HEK293T (cell line): ENCODE measurements around the gene RBM42.

Experiments used
- CTCF ChIA-PET: fragments of 350-600 bp; formaldehyde crosslinking; extraction: SDS; loops from one replicate; lab custom pipeline; 2021; ENCODE audit warnings: antibody characterized with exemption, inconsistent platforms; lab: Yijun Ruan, JAX
- POLR2A ChIA-PET: fragments of 350-600 bp; formaldehyde crosslinking; extraction: SDS; loops from one replicate; lab custom pipeline; 2020; ENCODE audit warnings: antibody characterized with exemption, inconsistent platforms; lab: Yijun Ruan, JAX
- DNase-seq: peaks from one replicate; pipeline ENCODE4 v3.0.0; 2012; ENCODE audit warnings: mixed read lengths; ENCODE audit errors: extremely low spot score
- ARNT ChIP-seq: fragments of 450-650 bp; IDR thresholded peaks from 2 replicates; pipeline ENCODE4 v1.6.1; 2017; ENCODE audit warnings: mild to moderate bottlenecking
- BHLHE40 ChIP-seq: fragments of 450-650 bp; IDR thresholded peaks from 2 replicates; pipeline ENCODE4 v1.6.1; 2016; ENCODE audit warnings: mild to moderate bottlenecking, moderate library complexity, borderline replicate concordance
- CTBP1 ChIP-seq: fragments of 450-650 bp; IDR thresholded peaks from 2 replicates; pipeline ENCODE4 v1.6.1; 2016; ENCODE audit warnings: borderline replicate concordance
- ELF4 ChIP-seq: fragments of 450-650 bp; IDR thresholded peaks from 2 replicates; pipeline ENCODE4 v1.6.1; 2017; ENCODE audit warnings: antibody characterized with exemption
- FOXA1 ChIP-seq: fragments of 450-650 bp; IDR thresholded peaks from 2 replicates; pipeline ENCODE4 v1.6.1; 2016; ENCODE audit warnings: mild to moderate bottlenecking
- FOXK2 ChIP-seq: fragments of 450-650 bp; IDR thresholded peaks from 2 replicates; pipeline ENCODE4 v1.6.1; 2016; ENCODE audit warnings: mild to moderate bottlenecking
- FOXM1 ChIP-seq: fragments of 450-650 bp; IDR thresholded peaks from 2 replicates; pipeline ENCODE4 v1.6.1; 2017; ENCODE audit warnings: mild to moderate bottlenecking, borderline replicate concordance
- HDGF ChIP-seq: fragments of 450-650 bp; IDR thresholded peaks from 2 replicates; pipeline ENCODE4 v1.6.1; 2017; ENCODE audit warnings: antibody characterized with exemption, borderline replicate concordance
- L3MBTL2 ChIP-seq: fragments of 450-650 bp; conservative IDR thresholded peaks from 2 replicates; pipeline ENCODE4 v1.6.1; 2016; ENCODE audit warnings: mild to moderate bottlenecking
- LEF1 ChIP-seq: fragments of 450-650 bp; IDR thresholded peaks from 2 replicates; pipeline ENCODE4 v1.6.1; 2017; ENCODE audit warnings: mild to moderate bottlenecking, borderline replicate concordance
- NFRKB ChIP-seq: fragments of 450-650 bp; IDR thresholded peaks from 2 replicates; pipeline ENCODE4 v1.6.1; 2016; ENCODE audit warnings: mild to moderate bottlenecking, moderate library complexity
- SP1 ChIP-seq: fragments of 450-650 bp; IDR thresholded peaks from 2 replicates; pipeline ENCODE4 v1.6.1; 2017
- SUZ12 ChIP-seq: fragments of 450-650 bp; IDR thresholded peaks from 2 replicates; pipeline ENCODE4 v1.6.1; 2016; ENCODE audit warnings: mild to moderate bottlenecking
- TARDBP ChIP-seq: fragments of 450-650 bp; IDR thresholded peaks from 2 replicates; pipeline ENCODE4 v1.6.1; 2016
- ZNF384 ChIP-seq: fragments of 450-650 bp; IDR thresholded peaks from 2 replicates; pipeline ENCODE4 v1.6.1; 2016
- TF ChIP-seq, protein P1 (sequence below): fragments of 450-650 bp; IDR thresholded peaks from 2 replicates; pipeline ENCODE4 v1.6.1; 2016

The RBM42 gene

DNA sequence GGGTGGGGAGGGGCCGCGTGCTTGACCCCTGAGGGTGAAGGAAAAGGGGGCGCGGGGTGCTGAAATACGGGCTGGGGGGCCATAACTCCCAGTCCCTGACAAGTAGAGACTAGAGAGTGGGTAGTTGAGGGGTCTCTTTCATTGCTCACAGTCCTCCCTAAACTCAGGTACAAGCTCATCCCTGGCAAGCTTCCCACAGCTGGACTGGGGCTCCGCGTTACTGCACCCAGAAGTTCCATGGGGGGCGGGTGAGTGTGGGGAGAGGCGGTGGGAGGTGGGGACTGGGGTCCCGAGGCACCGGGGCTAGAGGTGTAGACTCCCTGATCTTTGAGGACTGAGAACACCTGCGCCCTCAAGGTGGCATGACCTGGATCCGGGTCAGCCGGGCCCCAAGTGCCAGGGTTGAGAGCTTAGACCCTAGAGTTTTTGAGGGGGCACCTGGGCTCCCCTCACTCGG lies 14.0 kb downstream of the RBM42 start:
- ChIA-PET POLR2A (interaction anchor here (1.3 to 2.6 kb wide), 6 partner anchors 11 to 106 kb away, joined by 3 to 16 read pairs (median 6); partner anchors contain the start of genes HAUS5 and LIN37), CTCF (no interaction called here)
- DNase-seq, result no peak
- no peak for TF ChIP-seq SP1
- no peak for TF ChIP-seq HDGF
- TF ChIP-seq, protein P1, sequence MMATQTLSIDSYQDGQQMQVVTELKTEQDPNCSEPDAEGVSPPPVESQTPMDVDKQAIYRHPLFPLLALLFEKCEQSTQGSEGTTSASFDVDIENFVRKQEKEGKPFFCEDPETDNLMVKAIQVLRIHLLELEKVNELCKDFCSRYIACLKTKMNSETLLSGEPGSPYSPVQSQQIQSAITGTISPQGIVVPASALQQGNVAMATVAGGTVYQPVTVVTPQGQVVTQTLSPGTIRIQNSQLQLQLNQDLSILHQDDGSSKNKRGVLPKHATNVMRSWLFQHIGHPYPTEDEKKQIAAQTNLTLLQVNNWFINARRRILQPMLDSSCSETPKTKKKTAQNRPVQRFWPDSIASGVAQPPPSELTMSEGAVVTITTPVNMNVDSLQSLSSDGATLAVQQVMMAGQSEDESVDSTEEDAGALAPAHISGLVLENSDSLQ, result no peak
- no peak for TF ChIP-seq SUZ12
- TF ChIP-seq LEF1, result no peak
- TF ChIP-seq NFRKB, result no peak
- no peak for TF ChIP-seq TARDBP
- no peak for TF ChIP-seq FOXK2
- TF ChIP-seq CTBP1, result no peak
- no peak for TF ChIP-seq FOXA1
- no peak for TF ChIP-seq BHLHE40
- TF ChIP-seq ARNT, result no peak
- TF ChIP-seq ELF4, result no peak
- TF ChIP-seq ZNF384, result no peak
- TF ChIP-seq L3MBTL2, result no peak

DNA sequence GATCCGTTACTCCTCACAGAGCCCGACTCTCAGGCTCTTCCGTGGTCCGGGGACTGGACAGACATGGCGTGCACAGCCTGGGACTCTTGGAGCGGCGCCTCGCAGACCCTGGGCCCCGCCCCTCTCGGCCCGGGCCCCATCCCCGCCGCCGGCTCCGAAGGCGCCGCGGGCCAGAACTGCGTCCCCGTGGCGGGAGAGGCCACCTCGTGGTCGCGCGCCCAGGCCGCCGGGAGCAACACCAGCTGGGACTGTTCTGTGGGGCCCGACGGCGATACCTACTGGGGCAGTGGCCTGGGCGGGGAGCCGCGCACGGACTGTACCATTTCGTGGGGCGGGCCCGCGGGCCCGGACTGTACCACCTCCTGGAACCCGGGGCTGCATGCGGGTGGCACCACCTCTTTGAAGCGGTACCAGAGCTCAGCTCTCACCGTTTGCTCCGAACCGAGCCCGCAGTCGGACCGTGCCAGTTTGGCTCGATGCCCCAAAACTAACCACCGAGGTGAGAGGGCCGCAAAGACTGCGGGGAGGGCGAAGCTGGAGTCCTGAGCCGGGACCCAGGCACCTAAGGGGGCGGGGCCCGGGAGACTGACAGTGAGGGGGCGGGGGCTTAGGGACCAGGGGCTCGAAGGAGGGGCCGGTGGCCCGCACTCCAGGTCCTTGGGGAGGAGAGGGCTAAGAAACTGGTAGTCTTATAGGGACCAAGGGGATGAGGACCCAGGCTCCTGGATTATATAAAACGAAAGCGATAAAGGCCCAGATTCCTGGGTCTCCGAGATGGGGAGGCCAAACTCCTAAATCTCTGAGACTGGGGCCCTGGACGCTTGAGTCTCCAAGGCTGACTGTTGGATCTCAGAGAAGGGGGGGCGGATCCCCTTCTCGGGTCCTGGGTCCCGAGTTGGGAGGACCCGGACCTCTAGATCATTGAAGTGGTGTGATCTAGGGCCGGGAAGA lies 14.7 kb downstream of the RBM42 start:
- peak; percentile 79 for DNase-seq
- POLR2A ChIA-PET, result interaction anchor here (0.6 to 2.6 kb wide), 19 partner anchors 9 to 571 kb away, joined by 3 to 16 read pairs (median 4); partner anchors contain the start of genes HAUS5, LIN37, PSENEN and RBM42
- no peak; the same call in 1 of the 2 replicates for TF ChIP-seq SP1
- TF ChIP-seq ELF4, result no peak
- TF ChIP-seq NFRKB, result no peak
- TF ChIP-seq FOXA1, result no peak
- TF ChIP-seq BHLHE40, result peak; percentile 77; the same call in 1 of the 2 replicates
- no peak for TF ChIP-seq TARDBP
- 0 out of 2 replicates have a peak, but pooled peaks have one; percentile 6 for TF ChIP-seq ARNT
- TF ChIP-seq, protein P1, result peak; percentile 93
- no peak for TF ChIP-seq SUZ12
- peak; percentile 78 for TF ChIP-seq L3MBTL2
- 0 out of 2 replicates have a peak, but pooled peaks have one; percentile 27 for TF ChIP-seq FOXM1
- no peak for TF ChIP-seq CTBP1
- TF ChIP-seq FOXK2, result no peak
- no peak for TF ChIP-seq HDGF
- TF ChIP-seq LEF1, result no peak
- TF ChIP-seq ZNF384, result no peak
- CTCF ChIA-PET, result no interaction called here

DNA sequence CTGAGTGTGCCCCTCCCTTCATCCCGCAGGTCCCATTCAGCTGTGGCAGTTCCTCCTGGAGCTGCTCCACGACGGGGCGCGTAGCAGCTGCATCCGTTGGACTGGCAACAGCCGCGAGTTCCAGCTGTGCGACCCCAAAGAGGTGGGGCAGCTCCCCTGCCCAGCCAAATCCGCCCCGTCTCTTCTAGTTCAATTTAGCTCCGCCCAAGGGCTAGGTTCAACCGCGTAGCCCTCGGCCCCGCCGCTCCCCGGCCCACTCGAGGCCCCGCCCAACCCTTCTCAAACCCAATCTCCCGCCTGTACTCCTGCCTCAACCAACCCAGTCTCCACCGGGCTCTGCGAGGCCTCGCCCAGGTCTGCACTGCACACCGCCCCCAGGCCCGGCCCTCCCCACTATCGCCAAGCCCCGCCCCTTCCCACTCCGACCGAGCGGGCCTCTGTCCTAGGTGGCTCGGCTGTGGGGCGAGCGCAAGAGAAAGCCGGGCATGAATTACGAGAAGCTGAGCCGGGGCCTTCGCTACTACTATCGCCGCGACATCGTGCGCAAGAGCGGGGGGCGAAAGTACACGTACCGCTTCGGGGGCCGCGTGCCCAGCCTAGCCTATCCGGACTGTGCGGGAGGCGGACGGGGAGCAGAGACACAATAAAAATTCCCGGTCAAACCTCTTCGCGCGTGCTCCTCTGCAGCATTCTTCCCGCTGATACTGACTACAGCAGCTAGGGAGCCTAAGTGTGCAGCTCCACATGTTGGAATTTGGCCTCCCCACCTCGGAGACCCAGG lies 15.6 kb downstream of the RBM42 start:
- CTCF ChIA-PET, result interaction anchor here (1.0 to 1.5 kb wide), 2 partner anchors 134 to 287 kb away, joined by 3 read pairs; no protein-coding TSS in a partner anchor
- POLR2A ChIA-PET, result interaction anchor here (0.6 to 2.6 kb wide), 24 partner anchors 10 to 570 kb away, joined by 3 to 16 read pairs (median 4); partner anchors contain the start of genes HAUS5, LIN37, PSENEN and RBM42
- no peak for TF ChIP-seq BHLHE40
- peak; percentile 90 for TF ChIP-seq L3MBTL2
- no peak for TF ChIP-seq LEF1
- DNase-seq, result peak; percentile 91

DNA sequence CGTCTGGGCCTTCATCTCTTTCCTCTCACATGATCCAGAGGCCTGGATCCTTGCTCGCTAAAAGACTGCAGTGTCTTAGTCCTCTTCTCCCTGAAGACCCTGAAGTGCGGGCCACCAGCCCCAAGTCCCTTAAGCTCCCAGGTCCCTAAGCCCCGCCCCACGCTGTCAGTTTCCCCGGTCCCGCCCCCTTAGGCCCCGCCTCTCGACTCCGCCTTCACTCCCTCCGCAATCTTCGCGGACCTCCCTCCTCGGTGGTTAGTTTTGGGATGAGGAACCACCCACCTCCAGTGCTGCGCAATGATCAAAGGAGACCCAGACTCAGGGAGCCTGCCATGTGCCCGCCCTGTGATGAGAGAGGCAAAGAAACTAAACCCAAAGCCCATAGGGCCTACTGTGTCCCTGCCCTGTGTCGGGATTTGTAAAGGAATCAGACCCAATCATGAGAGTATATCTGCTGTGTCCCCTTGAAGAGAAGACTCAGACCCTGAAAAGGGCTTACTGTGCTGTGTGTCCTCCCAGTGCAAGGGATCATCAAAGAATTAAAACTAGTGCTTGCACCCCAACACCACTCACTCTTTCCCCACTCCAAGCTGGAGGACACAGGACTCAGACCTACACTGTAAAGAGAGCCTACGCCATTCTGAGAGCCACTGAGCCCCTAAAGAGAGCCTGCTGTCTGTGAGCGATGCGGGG lies 16.3 kb downstream of the RBM42 start:
- TF ChIP-seq BHLHE40 (no peak), CTBP1 (no peak)
- TF ChIP-seq, protein P1, result peak; percentile 67
- DNase-seq, result peak; percentile 70
- CTCF ChIA-PET, result interaction anchor here (1.0 to 1.5 kb wide), 2 partner anchors 135 to 286 kb away, joined by 3 read pairs; no protein-coding TSS in a partner anchor
- POLR2A ChIA-PET, result interaction anchor here (0.8 to 2.6 kb wide), 13 partner anchors 9 to 103 kb away, joined by 3 to 16 read pairs (median 5); partner anchors contain the start of genes HAUS5, LIN37, PSENEN and U2AF1L4
